Left renal pelvis (tissue), 4 donors: ENCODE results near the gene ZBTB7A. TPM values are rescaled to one million over a fixed set of nuclear protein-coding genes. Genes with fewer than 3 reads are reported as not detected.

Experiments
- DNase-seq, 4 donors: peaks; one replicate each; pipeline ENCODE4 v3.0.0-alpha.2; 2013; ENCODE audit warnings: low read depth in 4 of 4, low spot score in 3 of 4
- polyA plus RNA-seq, 4 donors: library from polyadenylated mRNA; unstranded; fragments of 120-200 nt; gene quantifications; one replicate each; pipeline ENCODE4 v1.2.1, GENCODE V29; 2013; ENCODE audit not compliant: insufficient read length in 4 of 4

ZBTB7A gene
- 10 to 100 TPM in 1 of 4 donors, 1 to 10 TPM in 3; 7.3 to 14.7 (median 8.5) TPM for polyA plus RNA-seq

DNA sequence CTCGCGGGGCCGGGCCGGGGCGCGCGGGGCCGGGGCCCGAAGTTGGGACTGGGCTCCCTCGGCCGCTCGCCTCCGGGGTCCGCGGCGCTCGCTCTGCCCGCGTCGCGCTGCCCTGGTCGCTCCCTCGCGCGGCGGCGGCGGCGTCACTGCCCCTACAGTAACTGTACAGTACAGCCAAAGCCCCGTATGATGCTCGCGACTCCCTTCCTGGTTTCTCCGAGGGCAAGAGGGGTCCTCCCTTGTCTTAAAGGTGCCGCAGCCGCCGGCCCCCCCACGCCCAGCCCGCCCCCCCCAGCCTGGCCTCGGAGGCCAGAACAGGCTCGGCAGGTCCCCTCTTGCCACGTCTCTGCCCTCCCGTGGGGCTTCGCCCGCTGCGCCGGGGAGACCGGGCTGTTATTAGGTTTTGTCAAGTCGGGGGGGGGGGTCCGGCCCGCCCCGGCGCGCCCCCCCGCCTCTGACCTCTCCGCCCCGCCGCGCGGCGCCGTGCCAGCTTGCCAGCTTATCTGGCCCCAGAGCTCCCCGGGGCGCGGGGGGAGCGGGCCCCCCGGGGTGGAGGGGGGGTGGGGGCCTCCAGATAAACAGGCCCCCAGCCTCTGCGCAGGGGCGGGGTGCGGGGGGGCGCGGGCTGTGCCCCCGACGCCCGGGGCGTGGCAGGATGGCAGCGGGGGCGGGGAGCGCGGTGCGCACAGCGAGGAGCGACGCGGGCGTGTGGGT lies at the start of gene ZBTB7A:
Gene ZBTB7A, minus strand, starts transcription at position 218 of the 714 bp plus-strand sequence. CDS start 11,667 bp downstream, outside the sequence.
- no peak for DNase-seq

GRCh38 chr19:4115818-4116385 lies 49.2 kb upstream of the ZBTB7A start:
- no peak for DNase-seq

- no peak for DNase-seq
Observed at GRCh38 chr19:4115050-4115817, 48.5 kb upstream of the ZBTB7A start.

DNA sequence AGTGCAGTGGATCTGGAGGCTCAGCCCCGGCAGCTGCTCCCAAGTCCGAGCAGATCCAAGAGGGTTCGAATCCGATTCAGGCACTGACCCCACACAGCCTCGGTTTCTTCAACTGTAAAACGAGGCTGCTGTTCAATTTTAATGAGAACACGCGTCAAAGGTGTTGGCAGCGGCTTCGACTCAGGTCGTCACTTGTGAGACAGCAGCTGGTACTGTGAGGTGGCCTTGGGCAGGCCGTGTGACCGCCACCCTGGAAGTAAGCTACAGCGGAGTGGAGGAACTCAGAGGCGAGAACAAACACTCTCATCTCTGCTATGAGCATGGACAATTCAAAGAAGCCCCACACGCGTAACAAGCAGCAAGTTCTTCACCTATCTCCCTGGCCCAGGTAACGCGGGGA lies 47.5 kb upstream of the ZBTB7A start:
- no peak for DNase-seq

GRCh38 chr19:4113398-4114088 lies 46.8 kb upstream of the ZBTB7A start:
- DNase-seq, result no peak

- DNase-seq, result no peak
Observed at GRCh38 chr19:4112367-4112766, 45.7 kb upstream of the ZBTB7A start.

- DNase-seq, result no peak
Observed at GRCh38 chr19:4109626-4109945, 42.9 kb upstream of the ZBTB7A start.

DNA sequence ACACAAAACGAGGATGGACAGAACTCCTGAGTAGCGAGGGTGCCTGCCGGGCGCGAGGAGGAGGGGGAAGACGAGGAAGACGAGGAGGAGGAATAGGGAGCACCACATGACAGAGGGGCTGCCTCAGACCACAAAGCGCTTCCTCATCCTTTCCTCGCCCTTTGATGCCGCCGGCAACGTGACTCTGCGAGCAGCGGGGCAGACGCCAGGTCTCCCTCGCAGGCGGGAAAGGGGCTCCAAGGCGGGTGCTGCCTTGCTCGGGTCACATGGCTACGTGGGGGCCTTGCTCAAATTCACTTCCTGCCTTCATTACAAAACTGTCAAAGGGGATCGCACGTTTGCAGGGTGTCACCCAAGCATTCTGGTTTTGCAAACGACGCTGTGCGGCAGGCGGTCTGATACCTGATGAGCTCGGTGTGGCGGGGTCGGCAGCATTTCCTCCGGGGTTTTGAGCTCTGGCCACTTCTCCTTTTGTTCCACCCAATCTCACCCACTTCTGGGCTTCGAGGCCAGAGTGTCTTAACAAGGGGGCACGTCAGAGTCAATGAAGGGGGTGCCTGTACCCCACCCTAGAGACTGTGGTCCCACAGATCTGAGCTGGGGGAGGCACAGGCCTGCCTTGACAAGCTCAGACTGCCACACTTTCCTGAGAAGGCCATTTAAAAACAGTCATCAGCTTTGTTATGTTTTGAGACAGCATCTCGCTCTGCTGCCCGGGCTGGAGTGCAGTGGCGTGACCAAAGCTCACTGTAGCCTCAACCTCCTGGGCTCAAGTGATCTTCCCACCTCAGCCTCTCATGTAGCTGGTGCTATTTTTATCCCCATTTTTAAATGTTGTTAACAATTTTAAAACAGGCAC lies 42.3 kb upstream of the ZBTB7A start:
- DNase-seq, result no peak

DNA sequence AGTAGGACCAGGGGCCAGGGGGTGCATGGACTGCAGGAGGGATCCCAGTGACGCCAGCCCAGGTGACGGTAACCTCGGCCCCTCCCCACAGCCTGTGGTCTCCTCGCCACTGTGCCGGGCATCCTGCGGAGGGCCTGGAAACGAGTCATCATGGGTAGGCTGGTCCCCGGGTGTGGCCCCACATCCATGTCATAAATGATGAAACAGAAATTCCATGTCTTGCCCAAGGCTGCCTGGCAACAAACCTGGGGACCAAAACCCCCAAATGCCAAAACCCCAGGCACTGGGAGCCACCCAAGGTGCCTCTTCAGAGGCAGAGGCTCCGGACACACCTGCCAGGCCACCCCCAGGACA lies 36.4 kb upstream of the ZBTB7A start:
- DNase-seq, result no peak

- no peak for DNase-seq
Observed at GRCh38 chr19:4102339-4103079, 35.8 kb upstream of the ZBTB7A start.

GRCh38 chr19:4101496-4101770 lies 34.7 kb upstream of the ZBTB7A start:
- DNase-seq, result no peak

DNA sequence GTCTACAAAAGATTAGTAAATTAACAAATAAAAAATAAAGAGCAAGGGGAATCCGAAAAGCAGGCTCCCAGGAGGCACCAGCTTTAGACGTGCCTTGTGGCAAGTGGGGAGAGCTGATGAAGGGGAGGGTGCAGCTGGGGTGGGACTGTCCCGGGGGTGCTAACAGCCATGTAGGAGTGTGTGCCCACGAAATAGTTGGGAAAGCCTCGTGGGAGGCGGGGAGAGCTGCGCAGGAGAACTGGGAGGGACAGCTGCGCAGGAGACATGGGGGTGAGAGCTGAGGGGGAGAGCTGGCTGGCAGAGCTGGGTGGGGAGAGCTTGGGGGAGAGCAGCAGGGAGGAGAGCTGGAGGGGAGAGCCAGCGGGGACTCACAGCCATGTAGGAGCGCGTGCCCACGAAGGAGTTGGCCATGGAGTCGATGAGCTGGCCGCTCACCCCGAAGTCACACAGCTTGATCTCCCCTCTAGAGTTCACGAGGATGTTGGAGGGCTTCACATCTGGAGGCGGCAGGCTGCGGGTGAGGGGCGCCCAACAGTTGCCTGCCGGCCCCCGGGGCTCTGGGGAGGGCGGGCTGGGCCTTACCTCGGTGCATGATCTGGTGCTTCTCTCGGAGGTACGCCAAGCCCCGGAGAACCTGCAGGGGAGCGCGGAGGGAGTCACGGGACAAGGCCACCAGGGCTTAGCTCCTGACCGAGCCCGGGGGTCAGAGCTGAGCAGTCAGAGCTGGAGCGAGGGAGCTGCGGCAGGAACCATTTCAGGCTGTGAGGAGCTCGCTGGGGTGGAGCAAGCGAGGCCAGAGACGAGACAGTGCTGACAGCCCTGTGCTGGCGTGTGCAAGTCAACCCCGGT lies 34.2 kb upstream of the ZBTB7A start:
- no peak for DNase-seq

DNA sequence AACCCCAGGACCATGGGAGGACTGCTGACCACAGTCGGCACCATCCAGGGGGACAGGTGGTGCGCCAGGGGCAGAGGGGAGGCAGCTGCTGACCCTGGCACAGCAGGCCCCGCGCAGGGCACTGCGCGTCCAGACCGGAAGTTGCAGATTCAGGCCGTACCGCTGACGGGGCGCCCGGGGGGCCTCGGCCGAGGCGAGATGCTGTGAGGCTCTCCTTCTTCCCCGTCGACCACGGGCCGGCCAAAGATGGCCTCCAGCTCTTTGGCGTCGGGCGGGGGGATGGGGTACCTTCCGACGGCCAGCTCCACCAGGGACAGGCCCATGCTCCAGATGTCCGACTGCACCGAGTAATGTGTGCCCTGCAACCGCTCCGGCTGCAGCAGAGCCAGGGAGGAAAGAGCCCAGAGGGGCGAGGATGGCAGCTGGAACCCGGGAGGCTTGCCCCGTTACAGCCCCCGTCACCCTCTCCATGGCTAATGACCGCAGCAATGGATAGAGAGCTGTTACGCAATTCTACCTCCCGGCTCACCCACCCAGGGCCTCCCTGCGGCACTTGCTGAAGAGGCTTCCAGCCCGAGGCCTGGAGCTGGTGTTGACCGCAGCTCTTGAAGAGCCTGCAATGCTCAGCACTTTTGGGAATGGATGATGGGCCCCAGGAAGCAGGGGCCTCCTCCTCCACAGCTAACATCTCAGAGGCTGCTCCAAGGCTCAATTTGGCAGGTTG lies 32.5 kb upstream of the ZBTB7A start:
- no peak for DNase-seq

DNA sequence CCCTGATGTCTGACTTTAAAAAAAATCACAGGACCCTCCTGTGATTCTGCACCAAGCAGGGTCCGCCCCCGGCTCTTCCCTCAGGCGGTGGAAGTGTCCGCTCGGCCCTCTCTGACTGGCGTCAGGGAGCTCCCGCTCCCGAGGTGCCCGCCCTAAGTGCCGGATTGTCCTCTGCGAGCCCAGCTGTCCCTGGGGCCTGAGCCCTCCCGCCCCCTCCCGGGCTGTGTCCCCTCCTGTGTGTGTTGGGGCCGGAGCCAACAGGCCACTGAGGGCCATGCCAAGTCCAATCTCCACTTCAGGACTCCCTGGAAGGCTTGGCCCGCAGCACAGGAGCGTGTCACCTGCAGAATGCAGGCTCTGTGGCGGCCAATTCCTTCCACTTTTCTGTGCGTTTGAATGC lies 31.8 kb upstream of the ZBTB7A start:
- DNase-seq, result no peak

GRCh38 chr19:4097501-4097900 lies 30.8 kb upstream of the ZBTB7A start:
- no peak for DNase-seq

- DNase-seq, result no peak
Observed at GRCh38 chr19:4096049-4096892, 29.6 kb upstream of the ZBTB7A start.

DNA sequence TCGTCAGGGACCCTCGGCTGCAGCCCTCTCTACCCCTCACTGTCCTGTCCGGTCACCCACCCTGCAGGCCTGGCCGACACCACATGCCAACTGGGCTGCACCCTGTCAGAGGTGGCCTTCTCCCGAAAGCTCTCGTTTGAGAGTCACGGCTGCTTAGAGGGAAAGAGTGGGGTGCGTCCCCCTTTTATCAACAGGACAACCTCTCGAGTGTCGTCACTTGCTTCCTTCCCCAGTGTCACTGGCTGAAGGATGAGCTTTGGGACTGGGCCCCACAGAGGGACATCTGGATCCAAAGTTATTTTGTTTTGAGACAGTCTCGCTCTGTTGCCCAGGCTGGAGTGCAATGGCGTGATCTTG lies 28.8 kb upstream of the ZBTB7A start:
- DNase-seq, result no peak
